CD4-positive, alpha-beta memory T cell (primary cell): ENCODE data around the gene WDR74. TPM values are rescaled to one million over a fixed set of nuclear protein-coding genes. Genes with fewer than 3 reads are reported as not detected.

Source experiments
- CTCF ChIA-PET: fragments of 350-600 bp; sonication (Branson Sonifier 250); formaldehyde crosslinking; loops from one replicate; lab custom pipeline; 2021; ENCODE audit warnings: inconsistent platforms; ENCODE audit not compliant: partially characterized antibody; lab: Charles Lee
- POLR2A ChIA-PET: fragments of 350-600 bp; sonication (Branson Sonifier 250); formaldehyde crosslinking; loops from one replicate; lab custom pipeline; 2021; ENCODE audit not compliant: partially characterized antibody; lab: Charles Lee
- DNase-seq, 5 donors: peaks; one replicate each; pipeline versions ENCODE4 v3.0.0 to v3.0.0-alpha.2; 2020 to 2022; ENCODE audit warnings: mixed read lengths in 1 of 5
- H3K27ac ChIP-seq: one replicate; pipeline ENCODE4 v1.7.0; 2013; ENCODE audit warnings: low read depth, low read length
- H3K27me3 ChIP-seq: 2 replicates; pipeline ENCODE4 v1.7.0; 2013; ENCODE audit warnings: mild to moderate bottlenecking, low read length, moderate library complexity; ENCODE audit not compliant: insufficient read depth
- H3K36me3 ChIP-seq: 2 replicates; pipeline ENCODE4 v1.7.0; 2013; ENCODE audit warnings: mild to moderate bottlenecking, low read length, moderate library complexity; ENCODE audit not compliant: insufficient read depth
- H3K4me1 ChIP-seq: 2 replicates; pipeline ENCODE4 v1.7.0; 2013; ENCODE audit warnings: mild to moderate bottlenecking, low read length, moderate library complexity; ENCODE audit not compliant: insufficient read depth
- H3K4me3 ChIP-seq, 2 donors: one replicate each; pipeline ENCODE4 v1.7.0; 2013; ENCODE audit warnings: low read length in 2 of 2, mild to moderate bottlenecking in 1 of 2
- H3K9me3 ChIP-seq, 2 donors: one replicate each; pipeline ENCODE4 v1.7.0; 2013; ENCODE audit warnings: low read length in 2 of 2, control low read depth in 1 of 2; ENCODE audit not compliant: control insufficient read depth in 1 of 2
- H3K27ac Mint-ChIP-seq, 7 donors: one replicate each; pipeline ENCODE4 v1.8.0; 2020 to 2021; ENCODE audit warnings: mixed read lengths in 7 of 7, mild to moderate bottlenecking in 6 of 7, inconsistent platforms in 3 of 7, moderate library complexity in 3 of 7
- H3K27me3 Mint-ChIP-seq, 2 donors: one replicate each; pipeline ENCODE4 v1.8.0; 2020 to 2021; ENCODE audit warnings: mixed read lengths in 2 of 2
- H3K36me3 Mint-ChIP-seq, 2 donors: one replicate each; pipeline ENCODE4 v1.8.0; 2020 to 2021; ENCODE audit warnings: mixed read lengths in 2 of 2, inconsistent platforms in 1 of 2, mild to moderate bottlenecking in 1 of 2
- H3K4me1 Mint-ChIP-seq, 4 donors: one replicate each; pipeline ENCODE4 v1.8.0; 2020 to 2021; ENCODE audit warnings: mixed read lengths in 4 of 4, mild to moderate bottlenecking in 1 of 4
- H3K4me3 Mint-ChIP-seq, 8 donors: one replicate each; pipeline ENCODE4 v1.8.0; 2020 to 2021; ENCODE audit warnings: mixed read lengths in 8 of 8, mild to moderate bottlenecking in 7 of 8, moderate library complexity in 6 of 8, inconsistent platforms in 3 of 8
- H3K9me3 Mint-ChIP-seq, 8 donors: one replicate each; pipeline ENCODE4 v1.8.0; 2020 to 2021; ENCODE audit warnings: mixed read lengths in 8 of 8, mild to moderate bottlenecking in 5 of 8, inconsistent platforms in 3 of 8, moderate library complexity in 1 of 8
- intact Hi-C: fragments of 100-400 bp; cut with micrococcal nuclease; formaldehyde crosslinking; loops from one replicate; pipeline ENCODE4 v1.15.1; 2023
- polyA plus RNA-seq, 2 donors: library from polyadenylated mRNA; unstranded; fragments of 300-500 nt; fragmentation: Illumina TruSeq; gene quantifications; one replicate each; pipeline ENCODE4 v1.2.3, GENCODE V29; 2021
- total RNA-seq, 2 experiments: library from RNA; stranded (reverse); gene quantifications; one replicate each; pipeline ENCODE4 v1.2.3, GENCODE V29; 2021

WDR74 gene
- total and polyA plus RNA-seq, 4 experiments from 2014 or later = 33.9 to 82.2 (median 65.0) TPM

GRCh38 chr11:62804310-62805075, 34.9 kb downstream of the WDR74 start:
- no peaks in the 10 kb centered on the region for H3K9me3 ChIP-seq
- ChIA-PET CTCF (interaction anchor here (1.4 kb wide), 1 partner anchor 17 kb away, joined by 7 read pairs; the partner anchor contains the start of gene TMEM179B), POLR2A (interaction anchor here (0.6 to 25.8 kb wide), 12 partner anchors 11 to 212 kb away, joined by 3 to 801 read pairs (median 4); partner anchors contain the start of genes HNRNPUL2, POLR2G, SLC3A2 and STX5)
- peak overlapping the region; percentile 87 to 93 for H3K4me3 ChIP-seq
- H3K27me3 Mint-ChIP-seq = peaks cover 0 to 2% of the 10 kb centered on the region in 2 donors
- H3K4me3 Mint-ChIP-seq = peak overlapping the region; percentile 97 to 100 (median 99)
- peaks cover 0 to 3% (median 0%) of the 10 kb centered on the region in 8 donors for H3K9me3 Mint-ChIP-seq
- H3K27ac ChIP-seq = peak overlapping the region; percentile 94
- intact Hi-C loops = loop anchor here (1.0 kb wide), 7 partner anchors 12 to 77 kb away; partner anchors contain the start of genes STX5, TEX54, TMEM179B and TMEM223
- peaks cover 22% of the 10 kb centered on the region for H3K4me1 ChIP-seq
- H3K36me3 Mint-ChIP-seq = peaks cover 28 to 50% of the 10 kb centered on the region in 2 donors
- peak overlapping the region; percentile 97 to 99 (median 98) for H3K27ac Mint-ChIP-seq
- no peaks in the 10 kb centered on the region for H3K27me3 ChIP-seq
- H3K4me1 Mint-ChIP-seq = peaks cover 20 to 43% (median 32%) of the 10 kb centered on the region in 4 donors
- DNase-seq = no peak
- peaks cover 37% of the 10 kb centered on the region for H3K36me3 ChIP-seq

- Histone ChIP-seq H3K36me3 (peaks cover 69% of the 10 kb centered on the region), H3K4me1 (peaks cover 19% of the 10 kb centered on the region), H3K9me3 (no peaks in the 10 kb centered on the region), H3K27me3 (no peaks in the 10 kb centered on the region), H3K4me3 (no peak overlapping the region), H3K27ac (no peak overlapping the region)
- intact Hi-C loops = no loop called here
- H3K27ac Mint-ChIP-seq = peak overlapping the region in 2 of 7 donors; percentile 15 to 97
- peaks cover 0 to 5% (median 0%) of the 10 kb centered on the region in 8 donors for H3K9me3 Mint-ChIP-seq
- H3K4me3 Mint-ChIP-seq = no peak overlapping the region
- H3K4me1 Mint-ChIP-seq = peaks cover 22 to 37% (median 27%) of the 10 kb centered on the region in 4 donors
- peaks cover 0 to 2% of the 10 kb centered on the region in 2 donors for H3K27me3 Mint-ChIP-seq
- H3K36me3 Mint-ChIP-seq = peaks cover 43 to 81% of the 10 kb centered on the region in 2 donors
- ChIA-PET POLR2A (interaction anchor here (1.0 to 25.8 kb wide), 5 partner anchors 10 to 80 kb away, joined by 3 to 801 read pairs (median 76); partner anchors contain the start of genes SLC3A2, STX5, TAF6L and TEX54), CTCF (interaction anchor here (0.7 to 2.5 kb wide), 5 partner anchors 13 to 376 kb away, joined by 3 to 7 read pairs (median 4); partner anchors contain the start of gene TMEM179B)
- no peak for DNase-seq
Observed at GRCh38 chr11:62801071-62801470, 38.3 kb downstream of the WDR74 start.

GRCh38 chr11:62799486-62799885, 39.9 kb downstream of the WDR74 start:
- H3K27ac ChIP-seq = no peak overlapping the region
- no peaks in the 10 kb centered on the region for H3K27me3 ChIP-seq
- intact Hi-C loops = no loop called here
- H3K4me1 Mint-ChIP-seq = peaks cover 16 to 30% (median 21%) of the 10 kb centered on the region in 4 donors
- H3K27me3 Mint-ChIP-seq = no peaks in the 10 kb centered on the region
- H3K36me3 ChIP-seq = peaks cover 85% of the 10 kb centered on the region
- peaks cover 0 to 2% (median 0%) of the 10 kb centered on the region in 8 donors for H3K9me3 Mint-ChIP-seq
- CTCF ChIA-PET = interaction anchor here (0.7 to 2.5 kb wide), 2 partner anchors 11 to 40 kb away, joined by 3 to 7 read pairs; partner anchors contain the start of genes TMEM179B and WDR74
- no peaks in the 10 kb centered on the region for H3K9me3 ChIP-seq
- DNase-seq = no peak
- peak overlapping the region in 4 of 7 donors; percentile 7 to 57 (median 47) for H3K27ac Mint-ChIP-seq
- H3K36me3 Mint-ChIP-seq = peaks cover 57 to 86% of the 10 kb centered on the region in 2 donors
- peaks cover 13% of the 10 kb centered on the region for H3K4me1 ChIP-seq
- POLR2A ChIA-PET = interaction anchor here (1.5 to 25.8 kb wide), 4 partner anchors 8 to 56 kb away, joined by 3 to 801 read pairs (median 132); partner anchors contain the start of genes POLR2G, STX5, TEX54 and TMEM179B
- H3K4me3 Mint-ChIP-seq = no peak overlapping the region
- H3K4me3 ChIP-seq = no peak overlapping the region

- Histone ChIP-seq H3K36me3 (peaks cover 83% of the 10 kb centered on the region), H3K4me3 (no peak overlapping the region), H3K27me3 (no peaks in the 10 kb centered on the region), H3K27ac (no peak overlapping the region), H3K4me1 (peaks cover 12% of the 10 kb centered on the region), H3K9me3 (no peaks in the 10 kb centered on the region)
- CTCF ChIA-PET = interaction anchor here (0.7 to 3.4 kb wide), 2 partner anchors 10 to 11 kb away, joined by 3 to 19 read pairs; no protein-coding TSS in a partner anchor
- H3K9me3 Mint-ChIP-seq = peaks cover 0 to 2% (median 0%) of the 10 kb centered on the region in 8 donors
- DNase-seq = no peak
- peaks cover 57 to 78% of the 10 kb centered on the region in 2 donors for H3K36me3 Mint-ChIP-seq
- no peak overlapping the region for H3K4me3 Mint-ChIP-seq
- intact Hi-C loops = loop anchor here (1.0 kb wide), 1 partner anchor 11 kb away; no protein-coding TSS in a partner anchor
- no peaks in the 10 kb centered on the region for H3K27me3 Mint-ChIP-seq
- POLR2A ChIA-PET = interaction anchor here (1.1 to 25.8 kb wide), 9 partner anchors 8 to 204 kb away, joined by 3 to 801 read pairs (median 4); partner anchors contain the start of genes C11orf98, CSKMT, NXF1 and STX5
- H3K27ac Mint-ChIP-seq = peak overlapping the region in 4 of 7 donors; percentile 29 to 71 (median 54)
- H3K4me1 Mint-ChIP-seq = peaks cover 14 to 29% (median 17%) of the 10 kb centered on the region in 4 donors
Observed at GRCh38 chr11:62796281-62796680, 43.1 kb downstream of the WDR74 start.

GRCh38 chr11:62794201-62794775, 45.1 kb downstream of the WDR74 start:
- Histone ChIP-seq H3K27ac (no peak overlapping the region), H3K27me3 (no peaks in the 10 kb centered on the region), H3K4me3 (no peak overlapping the region), H3K4me1 (peaks cover 32% of the 10 kb centered on the region), H3K9me3 (no peaks in the 10 kb centered on the region), H3K36me3 (peaks cover 74% of the 10 kb centered on the region)
- H3K4me3 Mint-ChIP-seq = peak overlapping the region in 3 of 8 donors; percentile 1 to 68 (median 36)
- POLR2A ChIA-PET = interaction anchor here (1.2 to 25.8 kb wide), 7 partner anchors 8 to 129 kb away, joined by 3 to 801 read pairs (median 7); partner anchors contain the start of genes C11orf98, CSKMT, NXF1 and STX5
- H3K4me1 Mint-ChIP-seq = peaks cover 26 to 49% (median 33%) of the 10 kb centered on the region in 4 donors
- no peaks in the 10 kb centered on the region for H3K27me3 Mint-ChIP-seq
- intact Hi-C loops = no loop called here
- peaks cover 0 to 2% (median 0%) of the 10 kb centered on the region in 8 donors for H3K9me3 Mint-ChIP-seq
- H3K27ac Mint-ChIP-seq = peak overlapping the region in 5 of 7 donors; percentile 12 to 88 (median 43)
- no peak for DNase-seq
- peaks cover 48 to 83% of the 10 kb centered on the region in 2 donors for H3K36me3 Mint-ChIP-seq
- CTCF ChIA-PET = interaction anchor here (0.7 to 3.4 kb wide), 5 partner anchors 9 to 252 kb away, joined by 3 to 19 read pairs (median 3); partner anchors contain the start of gene SLC3A2

- Histone ChIP-seq H3K36me3 (peaks cover 60% of the 10 kb centered on the region), H3K9me3 (no peaks in the 10 kb centered on the region), H3K27ac (peak overlapping the region; percentile 84), H3K4me1 (peaks cover 46% of the 10 kb centered on the region), H3K27me3 (no peaks in the 10 kb centered on the region), H3K4me3 (peak overlapping the region; percentile 24 to 66)
- CTCF ChIA-PET = interaction anchor here (1.0 kb wide), 1 partner anchor 63 kb away, joined by 3 read pairs; no protein-coding TSS in a partner anchor
- Mint-ChIP-seq H3K27me3 (no peaks in the 10 kb centered on the region), H3K36me3 (peaks cover 37 to 77% of the 10 kb centered on the region in 2 donors), H3K4me3 (peak overlapping the region; percentile 83 to 95 (median 88)), H3K9me3 (peaks cover 0 to 2% (median 0%) of the 10 kb centered on the region in 8 donors), H3K4me1 (peaks cover 31 to 70% (median 48%) of the 10 kb centered on the region in 4 donors), H3K27ac (peak overlapping the region; percentile 89 to 98 (median 94))
- intact Hi-C loops = loop anchor here (1.0 kb wide), 2 partner anchors 13 to 63 kb away; partner anchors contain the start of gene NXF1
- DNase-seq = peak in 1 of 5 donors; percentile 61
- POLR2A ChIA-PET = interaction anchor here (1.0 to 25.8 kb wide), 14 partner anchors 12 to 191 kb away, joined by 3 to 801 read pairs (median 8); partner anchors contain the start of genes B3GAT3, HNRNPUL2, MTA2 and NXF1
Observed at GRCh38 chr11:62792202-62792575, 47.2 kb downstream of the WDR74 start.
